Vagina (tissue), 2 donors: ENCODE results near the gene USH2A. TPM values are rescaled to one million over a fixed set of nuclear protein-coding genes. Genes with fewer than 3 reads are reported as not detected.

ENCODE experiments used
- DNase-seq, 2 donors: peaks; one replicate each; pipeline ENCODE4 v3.0.0-alpha.2; 2017; ENCODE audit errors: extremely low spot score in 2 of 2
- H3K27ac ChIP-seq: fragments of 200-600 bp; sonication (generic); one replicate; pipeline ENCODE4 v1.5.1; 2019
- H3K27me3 ChIP-seq: fragments of 200-600 bp; sonication (generic); one replicate; pipeline ENCODE4 v1.5.1; 2019
- H3K36me3 ChIP-seq, 2 donors: fragments of 200-600 bp; sonication (generic); one replicate each; pipeline ENCODE4 v1.5.1; 2017 to 2019
- H3K4me1 ChIP-seq: fragments of 200-600 bp; sonication (generic); one replicate; pipeline ENCODE4 v1.5.1; 2019
- H3K4me3 ChIP-seq, 2 donors: fragments of 200-600 bp; sonication (generic); 1 replicate in 1 of 2; 2 replicates in 1 of 2; pipeline ENCODE4 v1.5.1; 2016 to 2019
- H3K9me3 ChIP-seq: fragments of 200-600 bp; sonication (generic); one replicate; pipeline ENCODE4 v1.5.1; 2019
- CTCF ChIP-seq, 3 experiments: fragments of 450-650 bp in 2 of 3; fragments of 200-600 bp in 1 of 3; sonication (generic) in 1 of 3; IDR thresholded peaks; one replicate each; pipeline ENCODE4 v1.5.1; 2017 to 2019; ENCODE audit warnings: antibody characterized with exemption in 3 of 3, mild to moderate bottlenecking in 2 of 3, moderate library complexity in 2 of 3
- POLR2A ChIP-seq, 2 donors: fragments of 450-650 bp; IDR thresholded peaks; one replicate each; pipeline ENCODE4 v1.6.1; 2017; ENCODE audit warnings: antibody characterized with exemption in 2 of 2, mild to moderate bottlenecking in 2 of 2, moderate library complexity in 2 of 2
- POLR2AphosphoS5 ChIP-seq, 2 donors: sonication (generic); formaldehyde crosslinking; IDR thresholded peaks; one replicate each; pipeline ENCODE4 v1.9.0; 2017; ENCODE audit warnings: antibody characterized with exemption in 2 of 2, mild to moderate bottlenecking in 2 of 2, low read depth in 1 of 2; ENCODE audit not compliant: insufficient read depth in 1 of 2
- intact Hi-C: fragments of 100-400 bp; cut with DNase I; formaldehyde crosslinking; loops from one replicate; pipeline ENCODE4 v1.15.1; 2023
- total RNA-seq: library from RNA; depleted of rRNA; stranded (reverse); fragments of >200 nt; gene quantifications from one replicate; pipeline ENCODE4 v1.2.3, GENCODE V29; 2016

The USH2A gene
- total RNA-seq, 1 donor from 2014 or later = under 0.01 TPM

DNA sequence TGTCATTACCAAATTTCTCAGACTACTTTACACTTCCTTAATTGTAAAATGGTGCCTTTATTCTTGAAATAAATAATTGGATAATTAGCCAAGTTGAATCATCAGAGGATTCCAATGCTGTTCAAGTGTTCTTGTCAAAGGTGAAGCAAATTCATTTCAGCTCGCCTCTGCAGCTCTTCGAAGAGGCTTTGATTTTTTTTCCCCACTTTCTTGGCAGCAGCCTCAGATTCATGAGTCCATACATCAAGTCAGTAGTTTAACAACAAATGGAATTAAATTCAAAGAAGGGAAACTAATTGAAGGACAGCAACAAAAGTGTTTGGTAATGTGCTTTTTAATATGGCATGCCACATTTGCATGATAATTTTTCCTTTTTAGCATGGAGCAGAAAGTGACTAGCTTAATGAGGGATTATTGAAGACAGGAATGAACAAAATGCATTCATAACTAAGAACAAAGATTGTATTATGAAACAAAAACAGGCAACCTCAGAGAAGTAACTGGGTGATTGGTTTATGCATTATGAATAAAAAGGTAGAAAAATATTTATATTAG lies 239.0 kb downstream of the USH2A start:
- TF ChIP-seq CTCF (IDR thresholded peaks at IDR 0.05) = no peak
- TF ChIP-seq POLR2AphosphoS5 (IDR thresholded peaks at IDR 0.05; ENCODE audit: insufficient read depth in 1 of 2, low read depth in 1 of 2) = no peak
- no peak for TF ChIP-seq POLR2A (IDR thresholded peaks at IDR 0.05)
- Histone ChIP-seq H3K36me3 (no peaks in the 10 kb centered on the region), H3K4me3 (no peak overlapping the region), H3K27ac (no peak overlapping the region), H3K27me3 (no peaks in the 10 kb centered on the region), H3K4me1 (no peaks in the 10 kb centered on the region), H3K9me3 (no peaks in the 10 kb centered on the region)
- DNase-seq = no peak
- intact Hi-C loops = no loop called here

GRCh38 chr1:216183454-216183853 lies 239.8 kb downstream of the USH2A start:
- DNase-seq = no peak
- H3K27me3 ChIP-seq = no peaks in the 10 kb centered on the region
- H3K9me3 ChIP-seq = no peaks in the 10 kb centered on the region
- TF ChIP-seq POLR2A (IDR thresholded peaks at IDR 0.05) (no peak), POLR2AphosphoS5 (IDR thresholded peaks at IDR 0.05; ENCODE audit: insufficient read depth in 1 of 2, low read depth in 1 of 2) (no peak), CTCF (IDR thresholded peaks at IDR 0.05) (no peak)
- intact Hi-C loops = no loop called here
- H3K36me3 ChIP-seq = no peaks in the 10 kb centered on the region
- no peak overlapping the region for H3K27ac ChIP-seq
- H3K4me3 ChIP-seq = no peak overlapping the region
- H3K4me1 ChIP-seq = no peaks in the 10 kb centered on the region

DNA sequence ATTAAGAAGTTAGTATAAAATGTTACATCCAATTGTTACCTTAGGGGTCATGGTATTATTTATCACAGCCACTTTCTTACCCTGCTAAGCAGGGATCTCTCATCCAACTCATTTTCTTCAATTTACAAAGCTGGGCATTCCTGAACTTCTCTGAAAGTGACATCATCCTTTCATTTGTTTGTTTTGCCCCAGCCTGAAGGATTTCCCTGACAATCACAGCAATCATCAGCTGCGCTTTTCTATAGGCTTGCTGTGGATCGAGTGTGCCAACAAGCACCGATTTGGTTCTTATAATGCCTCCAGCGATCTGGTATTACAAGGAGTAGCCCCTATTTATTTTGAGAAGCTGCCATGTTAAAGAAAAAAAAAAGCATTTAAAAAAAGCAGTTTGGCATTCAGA lies 240.2 kb downstream of the USH2A start:
- no peak overlapping the region for H3K4me3 ChIP-seq
- DNase-seq = no peak
- H3K36me3 ChIP-seq = no peaks in the 10 kb centered on the region
- H3K27me3 ChIP-seq = no peaks in the 10 kb centered on the region
- H3K4me1 ChIP-seq = no peaks in the 10 kb centered on the region
- TF ChIP-seq POLR2AphosphoS5 (IDR thresholded peaks at IDR 0.05; ENCODE audit: insufficient read depth in 1 of 2, low read depth in 1 of 2) (no peak), POLR2A (IDR thresholded peaks at IDR 0.05) (no peak), CTCF (IDR thresholded peaks at IDR 0.05) (no peak)
- no peak overlapping the region for H3K27ac ChIP-seq
- intact Hi-C loops = no loop called here
- no peaks in the 10 kb centered on the region for H3K9me3 ChIP-seq

- H3K27me3 ChIP-seq = no peaks in the 10 kb centered on the region
- TF ChIP-seq CTCF (IDR thresholded peaks at IDR 0.05) = no peak
- TF ChIP-seq POLR2AphosphoS5 (IDR thresholded peaks at IDR 0.05; ENCODE audit: insufficient read depth in 1 of 2, low read depth in 1 of 2) = no peak
- intact Hi-C loops = no loop called here
- no peak for DNase-seq
- no peaks in the 10 kb centered on the region for H3K36me3 ChIP-seq
- H3K9me3 ChIP-seq = no peaks in the 10 kb centered on the region
- H3K27ac ChIP-seq = no peak overlapping the region
- H3K4me3 ChIP-seq = no peak overlapping the region
- no peaks in the 10 kb centered on the region for H3K4me1 ChIP-seq
These were observed 241.7 kb downstream of the USH2A start for GRCh38 chr1:216181590-216181989.

DNA sequence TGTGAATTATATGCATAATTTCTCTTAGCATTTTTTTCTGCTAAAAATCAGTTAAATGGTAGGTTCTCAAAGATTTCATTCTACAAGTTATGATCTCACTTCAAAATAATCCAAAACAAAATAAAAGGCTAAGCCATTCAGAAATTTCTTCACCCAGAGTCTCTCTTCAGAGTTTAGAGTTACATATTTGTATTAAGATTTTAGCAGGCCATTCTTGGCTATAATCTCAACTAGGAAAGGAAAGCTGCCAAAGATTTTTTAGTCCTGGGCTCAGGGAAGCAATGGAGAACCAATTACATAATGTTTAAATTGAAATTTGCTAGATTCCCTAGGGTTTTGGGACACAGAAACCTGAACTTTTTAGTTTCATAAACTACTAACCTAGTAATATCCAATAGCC lies 245.0 kb downstream of the USH2A start:
- H3K4me3 ChIP-seq = no peak overlapping the region
- H3K27me3 ChIP-seq = no peaks in the 10 kb centered on the region
- intact Hi-C loops = no loop called here
- H3K4me1 ChIP-seq = no peaks in the 10 kb centered on the region
- no peak for DNase-seq
- H3K27ac ChIP-seq = no peak overlapping the region
- H3K36me3 ChIP-seq = no peaks in the 10 kb centered on the region
- H3K9me3 ChIP-seq = no peaks in the 10 kb centered on the region
- TF ChIP-seq CTCF (IDR thresholded peaks at IDR 0.05) (no peak), POLR2A (IDR thresholded peaks at IDR 0.05) (no peak)
